Measurements from ENCODE around the gene OSBPL8. TPM values are rescaled to one million over a fixed set of nuclear protein-coding genes. Genes with fewer than 3 reads are reported as not detected.

Gene OSBPL8
- total RNA-seq, 2 donors from 2014 or later: 65.5 to 78.9 TPM

GRCh38 chr12:76536546-76536945 is 23.0 kb downstream of the OSBPL8 start:
- Histone ChIP-seq H3K27me3 (replicated peaks; ENCODE audit: insufficient read depth) (no peaks in the 10 kb centered on the region), H3K4me3 (no peak overlapping the region), H3K9me3 (no peaks in the 10 kb centered on the region), H3K36me3 (no peaks in the 10 kb centered on the region), H3K4me1 (ENCODE audit: control insufficient read depth in 1 of 2, low read depth in 2 of 2) (peaks cover 0 to 5% of the 10 kb centered on the region in 2 donors), H3K27ac (no peak overlapping the region)
- no peak for DNase-seq (ENCODE audit: low spot score)
- ATAC-seq (ENCODE audit: insufficient number of reproducible peaks, low FRiP score, low read depth): no peak
- no peak for TF ChIP-seq CTCF (IDR thresholded peaks at IDR 0.05)

- DNase-seq (ENCODE audit: low spot score) (no peak), ATAC-seq (ENCODE audit: insufficient number of reproducible peaks, low FRiP score, low read depth) (no peak)
- no peak overlapping the region for H3K4me3 ChIP-seq
- peaks cover 0 to 5% of the 10 kb centered on the region in 2 donors for H3K4me1 ChIP-seq (ENCODE audit: control insufficient read depth in 1 of 2, low read depth in 2 of 2)
- no peaks in the 10 kb centered on the region for H3K9me3 ChIP-seq
- H3K36me3 ChIP-seq: no peaks in the 10 kb centered on the region
- no peaks in the 10 kb centered on the region for H3K27me3 ChIP-seq (replicated peaks; ENCODE audit: insufficient read depth)
- no peak overlapping the region for H3K27ac ChIP-seq
- no peak for TF ChIP-seq CTCF (IDR thresholded peaks at IDR 0.05)
Measured at GRCh38 chr12:76535170-76535569, 24.4 kb downstream of the OSBPL8 start.

GRCh38 chr12:76533331-76533730 is 26.2 kb downstream of the OSBPL8 start:
- H3K27ac ChIP-seq: no peak overlapping the region
- ATAC-seq (ENCODE audit: insufficient number of reproducible peaks, low FRiP score, low read depth) (no peak), DNase-seq (ENCODE audit: low spot score) (no peak)
- H3K36me3 ChIP-seq: no peaks in the 10 kb centered on the region
- no peaks in the 10 kb centered on the region for H3K27me3 ChIP-seq (replicated peaks; ENCODE audit: insufficient read depth)
- H3K4me3 ChIP-seq: no peak overlapping the region
- no peak for TF ChIP-seq CTCF (IDR thresholded peaks at IDR 0.05)
- no peaks in the 10 kb centered on the region for H3K9me3 ChIP-seq
- H3K4me1 ChIP-seq (ENCODE audit: control insufficient read depth in 1 of 2, low read depth in 2 of 2): no peaks in the 10 kb centered on the region

DNA sequence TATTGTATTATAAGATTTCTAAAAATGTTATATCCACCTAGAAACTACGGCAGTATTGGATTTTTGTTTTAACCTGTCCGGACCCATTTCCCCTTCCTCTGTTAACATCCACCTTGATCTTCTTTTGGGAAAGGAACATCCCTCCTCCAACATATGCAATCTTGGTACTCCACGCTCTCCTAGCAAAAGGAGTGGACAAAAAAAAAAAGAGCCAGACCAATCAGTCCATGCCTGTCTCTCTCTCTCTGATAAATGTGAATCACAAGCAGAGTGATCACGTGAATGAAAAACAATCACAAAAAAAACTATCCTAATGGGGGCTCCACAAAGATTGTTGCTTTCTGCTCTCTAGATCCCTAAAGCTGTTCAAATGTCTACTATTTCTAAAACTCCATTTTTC is 27.1 kb downstream of the OSBPL8 start:
- Histone ChIP-seq H3K4me3 (no peak overlapping the region), H3K27ac (no peak overlapping the region), H3K36me3 (no peaks in the 10 kb centered on the region), H3K9me3 (no peaks in the 10 kb centered on the region), H3K27me3 (replicated peaks; ENCODE audit: insufficient read depth) (no peaks in the 10 kb centered on the region), H3K4me1 (ENCODE audit: control insufficient read depth in 1 of 2, low read depth in 2 of 2) (no peaks in the 10 kb centered on the region)
- no peak for TF ChIP-seq CTCF (IDR thresholded peaks at IDR 0.05)
- ATAC-seq (ENCODE audit: insufficient number of reproducible peaks, low FRiP score, low read depth) (no peak), DNase-seq (ENCODE audit: low spot score) (no peak)

- Histone ChIP-seq H3K4me1 (ENCODE audit: control insufficient read depth in 1 of 2, low read depth in 2 of 2) (no peaks in the 10 kb centered on the region), H3K36me3 (no peaks in the 10 kb centered on the region), H3K4me3 (no peak overlapping the region), H3K9me3 (no peaks in the 10 kb centered on the region), H3K27ac (no peak overlapping the region), H3K27me3 (replicated peaks; ENCODE audit: insufficient read depth) (no peaks in the 10 kb centered on the region)
- DNase-seq (ENCODE audit: low spot score): no peak
- TF ChIP-seq CTCF (IDR thresholded peaks at IDR 0.05): no peak
- ATAC-seq (ENCODE audit: insufficient number of reproducible peaks, low FRiP score, low read depth): no peak
Measured at GRCh38 chr12:76531056-76531455, 28.5 kb downstream of the OSBPL8 start.
